K562 (cell line): ENCODE measurements around the gene FAM222A.

Experiments used
- BCLAF1 ChIP-seq, 2 experiments: fragments of 450-650 bp in 1 of 2; IDR thresholded peaks; 2 replicates each; pipeline ENCODE4 v1.6.1; 2011 to 2017; ENCODE audit warnings: low read depth in 2 of 2, antibody characterized with exemption in 1 of 2, borderline replicate concordance in 1 of 2, low read length in 1 of 2, mild to moderate bottlenecking in 1 of 2, mixed read lengths in 1 of 2; ENCODE audit not compliant: control insufficient read depth in 1 of 2
- JUN ChIP-seq, 2 experiments: sonication (generic) in 1 of 2; formaldehyde crosslinking in 1 of 2; IDR thresholded peaks; 2 replicates each; pipeline versions ENCODE4 v1.6.1 to v1.8.0; 2012 to 2022; ENCODE audit warnings: borderline replicate concordance in 2 of 2, mild to moderate bottlenecking in 2 of 2, improper control_type of control experiment in 1 of 2, low read depth in 1 of 2, low read length in 1 of 2, missing genetic modification reagents in 1 of 2
- MTF1 ChIP-seq: fragments of 250-450 bp; sonication (Bioruptor Pico); IDR thresholded peaks from 2 replicates; pipeline ENCODE4 v1.9.0; 2021; ENCODE audit warnings: moderate library complexity, mild to moderate bottlenecking, inconsistent platforms, borderline replicate concordance
- TF ChIP-seq, protein P1 (sequence below), 2 experiments: fragments of 450-650 bp; formaldehyde crosslinking in 1 of 2; IDR thresholded peaks; 2 replicates each; pipeline versions ENCODE4 v1.4.0 to v1.6.1; 2014 to 2020; ENCODE audit warnings: mild to moderate bottlenecking in 2 of 2, borderline replicate concordance in 1 of 2, low read depth in 1 of 2

GRCh38 chr12:109764776-109765445 is 51.3 kb downstream of the FAM222A start:
- TF ChIP-seq, protein P1, sequence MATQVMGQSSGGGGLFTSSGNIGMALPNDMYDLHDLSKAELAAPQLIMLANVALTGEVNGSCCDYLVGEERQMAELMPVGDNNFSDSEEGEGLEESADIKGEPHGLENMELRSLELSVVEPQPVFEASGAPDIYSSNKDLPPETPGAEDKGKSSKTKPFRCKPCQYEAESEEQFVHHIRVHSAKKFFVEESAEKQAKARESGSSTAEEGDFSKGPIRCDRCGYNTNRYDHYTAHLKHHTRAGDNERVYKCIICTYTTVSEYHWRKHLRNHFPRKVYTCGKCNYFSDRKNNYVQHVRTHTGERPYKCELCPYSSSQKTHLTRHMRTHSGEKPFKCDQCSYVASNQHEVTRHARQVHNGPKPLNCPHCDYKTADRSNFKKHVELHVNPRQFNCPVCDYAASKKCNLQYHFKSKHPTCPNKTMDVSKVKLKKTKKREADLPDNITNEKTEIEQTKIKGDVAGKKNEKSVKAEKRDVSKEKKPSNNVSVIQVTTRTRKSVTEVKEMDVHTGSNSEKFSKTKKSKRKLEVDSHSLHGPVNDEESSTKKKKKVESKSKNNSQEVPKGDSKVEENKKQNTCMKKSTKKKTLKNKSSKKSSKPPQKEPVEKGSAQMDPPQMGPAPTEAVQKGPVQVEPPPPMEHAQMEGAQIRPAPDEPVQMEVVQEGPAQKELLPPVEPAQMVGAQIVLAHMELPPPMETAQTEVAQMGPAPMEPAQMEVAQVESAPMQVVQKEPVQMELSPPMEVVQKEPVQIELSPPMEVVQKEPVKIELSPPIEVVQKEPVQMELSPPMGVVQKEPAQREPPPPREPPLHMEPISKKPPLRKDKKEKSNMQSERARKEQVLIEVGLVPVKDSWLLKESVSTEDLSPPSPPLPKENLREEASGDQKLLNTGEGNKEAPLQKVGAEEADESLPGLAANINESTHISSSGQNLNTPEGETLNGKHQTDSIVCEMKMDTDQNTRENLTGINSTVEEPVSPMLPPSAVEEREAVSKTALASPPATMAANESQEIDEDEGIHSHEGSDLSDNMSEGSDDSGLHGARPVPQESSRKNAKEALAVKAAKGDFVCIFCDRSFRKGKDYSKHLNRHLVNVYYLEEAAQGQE (IDR thresholded peaks at IDR 0.05; ENCODE audit: borderline replicate concordance) = no peak
- TF ChIP-seq, protein P1 (CRISPR knock-in tag; IDR thresholded peaks at IDR 0.05; ENCODE audit: low read depth) = no peak
- TF ChIP-seq BCLAF1 (IDR thresholded peaks at IDR 0.05; ENCODE audit: borderline replicate concordance in 1 of 2, control insufficient read depth in 1 of 2, low read depth in 2 of 2, low read length in 1 of 2) (no peak), MTF1 (CRISPR knock-in tag) (no peak), JUN (IDR thresholded peaks at IDR 0.05; ENCODE audit: borderline replicate concordance, low read depth, low read length) (no peak), JUN (CRISPR knock-in tag; IDR thresholded peaks at IDR 0.05; ENCODE audit: borderline replicate concordance) (no peak)
